Measurements from ENCODE around the gene CPNE2.
"Not testable (repeated sequence)": the region's sequence is repeated elsewhere in the genome, so short reads cannot be mapped to it uniquely, and the experiment has no call there.

Gene CPNE2

DNA sequence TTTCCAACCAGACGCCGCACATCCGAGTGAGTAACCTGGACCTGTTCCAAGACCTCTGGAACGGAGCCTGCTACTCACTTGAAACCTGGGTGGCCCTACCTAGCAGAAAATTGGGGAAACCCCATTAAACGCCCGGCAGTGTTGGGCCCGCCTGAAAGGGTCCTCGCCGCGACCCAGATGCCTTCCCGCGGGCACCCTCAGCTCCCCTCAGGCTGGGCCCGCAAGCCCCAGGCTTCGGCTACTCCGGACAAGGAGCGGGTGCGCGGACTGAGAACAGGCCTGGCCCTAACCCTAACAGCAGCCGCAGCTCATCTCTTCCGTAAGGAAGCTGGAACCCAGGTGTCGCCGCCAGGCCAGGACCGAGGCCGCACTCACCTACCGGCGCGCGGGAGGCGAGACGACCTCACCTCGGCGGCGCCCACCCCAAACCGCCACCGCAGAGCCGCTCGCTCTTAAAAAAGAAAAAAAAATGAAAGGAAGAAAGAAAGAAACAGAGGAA, 93.1 kb downstream of the CPNE2 start:
- DNase-seq (ENCODE audit: low read depth) = no peak
- no peak for TF ChIP-seq CTCF (IDR thresholded peaks at IDR 0.05; ENCODE audit: control insufficient read depth, insufficient read depth, low read depth, low read length, missing control alignments)
- peak overlapping the region; percentile 70 for H3K4me3 ChIP-seq (ENCODE audit: control insufficient read depth, low read depth, low read length)

- peak within 1 kb of the TSS; percentile 99 for H3K4me3 ChIP-seq (ENCODE audit: control insufficient read depth, low read depth, low read length)
- DNase-seq (ENCODE audit: low read depth) = peak; percentile 98
- no peak for TF ChIP-seq CTCF (IDR thresholded peaks at IDR 0.05; ENCODE audit: control insufficient read depth, insufficient read depth, low read depth, low read length, missing control alignments)
Measured at GRCh38 chr16:57185945-57186871, 93.8 kb downstream of the CPNE2 start, which contains the start of the genes PSME3IP1 and RSPRY1. TSS of gene PSME3IP1 (minus strand) at chr16:57186039. CDS start at chr16:57173854, 12,185 bp downstream. TSS of gene RSPRY1 (plus strand) at chr16:57186329. CDS start at chr16:57204659, 18,330 bp downstream.

DNA sequence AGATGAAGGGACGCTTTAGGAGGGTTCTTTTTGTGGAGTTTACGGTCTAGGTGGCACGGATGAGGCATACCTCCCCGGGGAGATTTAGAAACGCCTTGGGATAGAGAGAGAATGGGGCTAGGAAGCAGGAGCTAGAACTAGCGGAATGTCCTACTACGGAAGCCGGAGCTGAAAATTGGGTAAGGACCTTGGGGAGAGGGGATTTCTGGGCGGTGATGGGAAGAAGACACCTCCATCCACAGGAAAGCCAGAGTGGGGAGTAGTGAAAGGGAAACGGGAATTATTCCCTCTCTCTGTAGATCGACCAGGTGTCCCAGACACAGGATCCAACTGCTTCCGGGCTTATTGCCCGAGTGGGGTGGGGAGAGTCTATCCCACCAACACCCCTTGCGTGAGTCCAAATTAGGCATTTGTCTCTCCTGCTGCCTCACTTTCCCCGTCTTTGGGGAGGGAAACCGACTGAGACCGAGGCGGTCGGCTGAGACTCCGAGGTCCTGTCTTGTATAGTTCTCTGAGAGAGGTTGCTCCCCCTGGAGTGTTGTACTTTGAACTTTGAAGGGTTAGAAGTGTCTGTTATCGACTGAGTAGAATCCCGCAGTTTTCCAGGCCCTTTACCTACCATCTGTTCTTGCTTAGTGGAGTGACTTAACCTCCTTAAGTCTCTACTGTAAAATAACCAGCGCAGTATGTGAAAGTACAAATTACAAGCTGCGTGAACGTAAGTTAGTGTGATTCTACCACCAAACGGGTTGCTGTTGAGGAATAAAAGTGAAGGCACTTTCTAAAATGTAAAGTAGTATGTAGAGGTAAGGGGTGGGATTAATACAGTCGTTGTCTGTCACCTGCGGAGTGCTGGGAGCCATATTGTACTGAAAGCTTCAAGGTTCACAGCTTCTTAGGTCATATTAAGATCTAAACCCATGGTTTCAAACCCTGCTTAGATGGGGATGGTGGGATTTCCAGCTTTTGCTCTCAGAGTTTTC, 94.8 kb downstream of the CPNE2 start:
- peak overlapping the region; percentile 99 for H3K4me3 ChIP-seq (ENCODE audit: control insufficient read depth, low read depth, low read length)
- DNase-seq (ENCODE audit: low read depth) = no peak
- TF ChIP-seq CTCF (IDR thresholded peaks at IDR 0.05; ENCODE audit: control insufficient read depth, insufficient read depth, low read depth, low read length, missing control alignments) = no peak

- not testable (repeated sequence) for DNase-seq (ENCODE audit: low read depth)
- H3K4me3 ChIP-seq (ENCODE audit: control insufficient read depth, low read depth, low read length) = peak overlapping the region; percentile 99
Measured at GRCh38 chr16:57187902-57188710, 95.7 kb downstream of the CPNE2 start.

DNA sequence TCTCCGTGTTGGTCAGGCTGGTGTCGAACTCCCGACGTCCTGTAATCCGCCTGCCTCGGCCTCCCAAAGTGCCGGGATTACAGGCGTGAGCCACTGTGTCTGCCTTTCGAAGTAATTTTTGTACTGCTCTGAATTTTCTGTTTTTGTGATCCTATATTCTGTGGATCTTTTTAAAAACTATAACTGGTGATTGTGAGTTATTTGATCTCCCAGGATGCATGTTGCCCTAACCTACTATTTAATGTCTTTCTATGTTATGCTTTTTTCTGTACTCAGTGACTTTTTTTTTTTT, 96.3 kb downstream of the CPNE2 start:
- TF ChIP-seq CTCF (IDR thresholded peaks at IDR 0.05; ENCODE audit: control insufficient read depth, insufficient read depth, low read depth, low read length, missing control alignments) = no peak
- DNase-seq (ENCODE audit: low read depth) = no peak
- no peak overlapping the region for H3K4me3 ChIP-seq (ENCODE audit: control insufficient read depth, low read depth, low read length)

DNA sequence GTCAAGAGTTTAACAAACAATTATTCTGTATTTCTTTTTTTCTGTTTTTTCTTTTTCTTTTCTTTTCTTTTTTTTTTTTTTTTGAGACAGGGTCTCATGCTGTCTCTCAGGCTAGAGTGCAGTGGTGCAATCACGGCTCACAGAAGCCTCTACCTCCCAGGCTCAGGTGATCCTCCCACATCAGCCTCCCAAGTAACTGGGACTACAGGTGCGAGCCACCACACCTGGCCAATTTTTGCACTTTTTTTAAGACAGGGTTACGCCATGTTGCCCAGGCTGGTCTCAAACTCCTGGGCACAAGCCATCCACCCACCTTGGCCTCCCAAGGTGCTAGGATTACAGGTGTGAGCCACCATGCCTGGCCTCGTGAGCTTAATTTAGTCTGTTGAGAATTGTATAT, 97.1 kb downstream of the CPNE2 start:
- H3K4me3 ChIP-seq (ENCODE audit: control insufficient read depth, low read depth, low read length); DNase-seq (ENCODE audit: low read depth): not testable (repeated sequence)

GRCh38 chr16:57190136-57190535, 97.8 kb downstream of the CPNE2 start:
- TF ChIP-seq CTCF (IDR thresholded peaks at IDR 0.05; ENCODE audit: control insufficient read depth, insufficient read depth, low read depth, low read length, missing control alignments) = no peak
- no peak overlapping the region for H3K4me3 ChIP-seq (ENCODE audit: control insufficient read depth, low read depth, low read length)
- no peak for DNase-seq (ENCODE audit: low read depth)

All from AG09309 (cell line).